Measurements from ENCODE around the gene ZNF77. TPM values are rescaled to one million over a fixed set of nuclear protein-coding genes. Genes with fewer than 3 reads are reported as not detected.

The ZNF77 gene
- total and polyA plus RNA-seq, 4 donors, result 0.90 to 3.5 (median 1.9) TPM

- 58% methylated on average over 20 of the region's 20 CpGs for WGBS
- Histone ChIP-seq H3K27me3 (ENCODE audit: control insufficient read depth in 4 of 4, insufficient read depth in 4 of 4, low read length in 3 of 4) (no peaks in the 10 kb centered on the region), H3K9ac (ENCODE audit: low read depth in 1 of 2, low read length in 2 of 2) (no peak overlapping the region), H3K9me3 (ENCODE audit: control insufficient read depth in 4 of 4, low read length in 3 of 4) (no peaks in the 10 kb centered on the region), H3K36me3 (ENCODE audit: control insufficient read depth in 4 of 4, insufficient read depth in 3 of 4, low read depth in 1 of 4, low read length in 3 of 4) (no peaks in the 10 kb centered on the region), H3K4me1 (ENCODE audit: control insufficient read depth in 4 of 4, insufficient read depth in 4 of 4, low read length in 3 of 4) (peaks cover 5 to 13% (median 9%) of the 10 kb centered on the region in 4 donors), H3K4me3 (ENCODE audit: low read depth in 1 of 3, low read length in 3 of 3) (no peak overlapping the region), H3K27ac (ENCODE audit: low read depth in 1 of 2, low read length in 2 of 2) (no peak overlapping the region)
- TF ChIP-seq RXRA (IDR thresholded peaks at IDR 0.05), result no peak
- no peak for TF ChIP-seq REST (IDR thresholded peaks at IDR 0.05)
- TF ChIP-seq HNF4A (conservative IDR thresholded peaks at IDR 0.05), result no peak
- no peak for TF ChIP-seq JUND (IDR thresholded peaks at IDR 0.05)
- TF ChIP-seq HNF4G (IDR thresholded peaks at IDR 0.05), result no peak
- TF ChIP-seq ZBTB33 (IDR thresholded peaks at IDR 0.05), result no peak
- TF ChIP-seq CTCF (IDR thresholded peaks at IDR 0.05; ENCODE audit: low read depth, low read length, missing input control), result no peak
- no peak for TF ChIP-seq MAX (IDR thresholded peaks at IDR 0.05)
- no peak for TF ChIP-seq ATF3 (IDR thresholded peaks at IDR 0.05)
- TF ChIP-seq NR2F2 (IDR thresholded peaks at IDR 0.05), result no peak
- TF ChIP-seq RAD21 (IDR thresholded peaks at IDR 0.05), result no peak
- no peak for TF ChIP-seq YY1 (IDR thresholded peaks at IDR 0.05)
- no peak for TF ChIP-seq GABPA (IDR thresholded peaks at IDR 0.05 in 1 of 2, conservative IDR thresholded peaks at IDR 0.05 in 1 of 2)
- TF ChIP-seq FOXA2 (IDR thresholded peaks at IDR 0.05), result no peak
- no peak for TF ChIP-seq EGR1 (IDR thresholded peaks at IDR 0.05; ENCODE audit: low read depth in 2 of 2)
- TF ChIP-seq SP1 (IDR thresholded peaks at IDR 0.05), result no peak
- no peak for TF ChIP-seq TAF1 (conservative IDR thresholded peaks at IDR 0.05)
- no peak for TF ChIP-seq FOXA1 (IDR thresholded peaks at IDR 0.05)
- no peak for DNase-seq (ENCODE audit: low spot score)
These were observed 42.3 kb upstream of the ZNF77 start for GRCh38 chr19:2986951-2987524.
